Measurements from ENCODE around the gene EIF4E3.

DNA sequence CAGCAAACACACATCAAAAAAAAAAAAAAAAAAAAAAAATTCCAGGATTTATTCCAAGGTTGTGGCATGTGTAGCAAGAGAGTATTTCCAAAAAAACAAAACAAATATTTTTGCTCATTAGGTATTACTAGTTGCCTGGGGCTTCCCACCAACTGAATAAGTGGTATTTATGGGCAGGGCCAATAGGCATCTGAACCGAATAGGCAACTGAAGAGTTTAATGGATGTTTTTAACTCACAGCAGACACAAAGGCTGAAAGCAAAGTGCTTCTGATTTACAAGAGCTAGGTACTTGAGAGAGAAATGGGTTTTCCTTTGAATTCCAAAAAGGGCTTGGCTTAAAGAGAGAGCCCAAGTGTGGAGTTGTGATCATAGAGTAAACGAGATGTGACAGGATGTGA is 21.4 kb downstream of the EIF4E3 start:
- TF ChIP-seq GATA3 (IDR thresholded peaks at IDR 0.05; ENCODE audit: low read depth, low read length) (no peak), GATA2 (IDR thresholded peaks at IDR 0.05; ENCODE audit: low read depth, low read length) (no peak)

Measured in SH-SY5Y (cell line).